ENCODE results near the gene RPL7A. TPM values are rescaled to one million over a fixed set of nuclear protein-coding genes. Genes with fewer than 3 reads are reported as not detected.

RPL7A gene
- total RNA-seq, 1 donor from 2014 or later: 834 TPM

DNA sequence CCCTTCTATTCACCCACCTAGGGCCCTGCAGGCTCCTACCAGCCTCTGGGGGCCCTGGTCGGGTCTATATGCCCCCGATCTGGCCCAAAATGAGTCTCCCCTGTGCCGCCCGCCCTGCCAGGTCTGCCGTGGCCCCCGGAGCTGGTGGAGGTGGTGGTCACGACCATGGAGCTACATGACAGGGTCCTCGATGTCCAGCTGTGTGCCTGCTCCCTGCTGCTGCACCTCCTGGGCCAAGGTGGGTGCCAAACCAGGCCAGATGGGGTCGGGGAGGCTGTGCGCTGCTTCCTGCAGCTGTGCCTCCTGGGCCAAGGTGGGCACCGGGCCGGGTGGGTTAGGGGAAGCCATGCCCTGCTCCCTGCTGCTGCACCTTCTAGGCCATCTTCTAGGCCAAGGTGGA is 52.3 kb downstream of the RPL7A start:
- DNase-seq (no peak), ATAC-seq (ENCODE audit: poor library complexity) (no peak)
- intact Hi-C loops (cut with DNase I): no loop called here

Other genes with a start within 250 kb of the RPL7A start
- 33.1 TPM for gene RALGDS, start 227.0 kb upstream of the RPL7A start, total RNA-seq
- gene GBGT1, start 184.3 kb upstream of the RPL7A start, total RNA-seq: 6.4 TPM
- not detected for gene OBP2B, start 139.0 kb upstream of the RPL7A start, total RNA-seq
- gene ABO, start 73.0 kb upstream of the RPL7A start, total RNA-seq: 2.4 TPM
- gene SURF6, start 12.0 kb upstream of the RPL7A start, total RNA-seq: 11.1 TPM
- gene MED22, start 87 bp upstream of the RPL7A start, total RNA-seq: 19.2 TPM
- gene SURF1, start 8.3 kb downstream of the RPL7A start, total RNA-seq: 55.4 TPM
- 14.0 TPM for gene SURF2, start 8.3 kb downstream of the RPL7A start, total RNA-seq
- gene SURF4, start 27.8 kb downstream of the RPL7A start, total RNA-seq: 58.3 TPM
- 0.27 TPM for gene STKLD1, start 28.1 kb downstream of the RPL7A start, total RNA-seq
- 18.0 TPM for gene REXO4, start 69.8 kb downstream of the RPL7A start, total RNA-seq
- gene ADAMTS13, start 74.1 kb downstream of the RPL7A start, total RNA-seq: 2.8 TPM
- 12.9 TPM for gene CACFD1, start 111.8 kb downstream of the RPL7A start, total RNA-seq
- gene SLC2A6, start 130.9 kb downstream of the RPL7A start, total RNA-seq: 2.9 TPM
- not detected for gene MYMK, start 176.7 kb downstream of the RPL7A start, total RNA-seq
- 8.1 TPM for gene ADAMTSL2, start 186.5 kb downstream of the RPL7A start, total RNA-seq

Measured in Right ventricle myocardium superior (tissue), 1 donor.